IMR-90 (cell line): ENCODE results near the gene TIMP1. TPM values are rescaled to one million over a fixed set of nuclear protein-coding genes. Genes with fewer than 3 reads are reported as not detected.

Source experiments
- ATAC-seq: fragments of 200-7000 bp; cut with Tn5 transposase; 2 replicates; pipeline ENCODE4 v1.9.1; 2020; ENCODE audit warnings: low read depth, mild to moderate bottlenecking, moderate library complexity
- BruUV-seq: library from RNA; stranded (reverse); fragments of 400-500 nt; replicated peaks from 2 replicates; lab custom pipeline; 2021; lab: Mats Ljungman, UMichigan
- CTCF ChIA-PET: fragments of 300-600 bp; formaldehyde crosslinking; extraction: SDS; loops from one replicate; lab custom pipeline; 2021; ENCODE audit warnings: antibody characterized with exemption; lab: Yijun Ruan, JAX
- POLR2A ChIA-PET: fragments of 300-600 bp; sonication (Branson Sonifier 250); formaldehyde crosslinking; loops from one replicate; lab custom pipeline; 2022; ENCODE audit warnings: antibody characterized with exemption; ENCODE audit not compliant: unreplicated experiment; lab: Charles Lee
- DNase-seq: peaks from one replicate; pipeline ENCODE4 v3.0.0; 2013
- H2AFZ ChIP-seq: replicated peaks from 2 replicates; pipeline ENCODE3; 2013; ENCODE audit warnings: low read length, mild to moderate bottlenecking; ENCODE audit not compliant: poor library complexity
- H2AK5ac ChIP-seq: 2 replicates; pipeline ENCODE4 v1.6.1; 2013; ENCODE audit warnings: low read depth, low read length, inconsistent platforms
- H2AK9ac ChIP-seq: replicated peaks from 2 replicates; pipeline ENCODE3; 2013; ENCODE audit warnings: mild to moderate bottlenecking, low read depth, low read length, moderate library complexity; ENCODE audit not compliant: poor library complexity
- H2BK120ac ChIP-seq: 2 replicates; pipeline ENCODE4 v1.6.1; 2013; ENCODE audit warnings: low read depth, low read length, inconsistent platforms
- H2BK15ac ChIP-seq: 3 replicates; pipeline ENCODE4 v1.6.1; 2013; ENCODE audit warnings: low read depth, low read length, inconsistent platforms
- H2BK20ac ChIP-seq: 2 replicates; pipeline ENCODE4 v1.6.1; 2013; ENCODE audit warnings: low read depth, mild to moderate bottlenecking, inconsistent platforms, low read length, moderate library complexity
- H2BK5ac ChIP-seq: 2 replicates; pipeline ENCODE4 v1.6.1; 2013; ENCODE audit warnings: mild to moderate bottlenecking, low read depth, low read length, inconsistent platforms; ENCODE audit not compliant: poor library complexity, severe bottlenecking
- H3K14ac ChIP-seq: replicated peaks from 2 replicates; pipeline ENCODE4 v1.6.1; 2013; ENCODE audit warnings: low read depth, low read length, inconsistent platforms
- H3K18ac ChIP-seq: 2 replicates; pipeline ENCODE4 v1.6.1; 2013; ENCODE audit warnings: low read depth, low read length, control low read depth
- H3K23ac ChIP-seq: 2 replicates; pipeline ENCODE4 v1.6.1; 2013; ENCODE audit warnings: low read depth, low read length, inconsistent platforms
- H3K27ac ChIP-seq: 2 replicates; pipeline ENCODE4 v1.5.1; 2013; ENCODE audit warnings: mild to moderate bottlenecking, control low read depth, low read length; ENCODE audit not compliant: insufficient read depth
- H3K27me3 ChIP-seq: 2 replicates; pipeline ENCODE4 v1.6.1; 2013; ENCODE audit warnings: low read length; ENCODE audit not compliant: control insufficient read depth, insufficient read depth
- H3K36me3 ChIP-seq: 2 replicates; pipeline ENCODE4 v1.6.1; 2013; ENCODE audit warnings: low read length, mixed read lengths; ENCODE audit not compliant: control insufficient read depth, insufficient read depth
- H3K4ac ChIP-seq: 2 replicates; pipeline ENCODE4 v1.6.1; 2013; ENCODE audit warnings: low read depth, low read length, inconsistent platforms
- H3K4me1 ChIP-seq: 2 replicates; pipeline ENCODE4 v1.6.1; 2013; ENCODE audit warnings: low read length, mixed read lengths; ENCODE audit not compliant: control insufficient read depth, insufficient read depth
- H3K4me2 ChIP-seq: 2 replicates; pipeline ENCODE4 v1.6.1; 2013; ENCODE audit warnings: low read depth, mild to moderate bottlenecking, control low read depth, low read length, moderate library complexity
- H3K4me3 ChIP-seq: 2 replicates; pipeline ENCODE4 v1.5.1; 2013; ENCODE audit warnings: low read depth, mild to moderate bottlenecking, control low read depth, low read length, moderate library complexity; ENCODE audit not compliant: insufficient read depth
- H3K56ac ChIP-seq: 2 replicates; pipeline ENCODE4 v1.6.1; 2013; ENCODE audit warnings: low read length, inconsistent platforms; ENCODE audit not compliant: insufficient read depth; ENCODE audit errors: extremely low read depth
- H3K79me1 ChIP-seq, 2 experiments: 2 replicates each; pipeline ENCODE4 v1.6.1; 2013; ENCODE audit warnings: low read length in 2 of 2, inconsistent platforms in 1 of 2, low read depth in 1 of 2
- H3K9ac ChIP-seq: 2 replicates; pipeline ENCODE4 v1.6.1; 2013; ENCODE audit warnings: low read depth, low read length, control low read depth
- H3K9me1 ChIP-seq: 2 replicates; pipeline ENCODE4 v1.6.1; 2013; ENCODE audit warnings: low read length, inconsistent platforms; ENCODE audit not compliant: insufficient read depth
- H3K9me3 ChIP-seq: 2 replicates; pipeline ENCODE4 v1.6.1; 2013; ENCODE audit warnings: low read length; ENCODE audit not compliant: control insufficient read depth, insufficient read depth
- H4K20me1 ChIP-seq: 2 replicates; pipeline ENCODE4 v1.6.1; 2013; ENCODE audit warnings: low read length, inconsistent platforms; ENCODE audit not compliant: insufficient read depth
- H4K5ac ChIP-seq: 2 replicates; pipeline ENCODE4 v1.6.1; 2013; ENCODE audit warnings: mild to moderate bottlenecking, low read depth, low read length, control low read depth
- H4K8ac ChIP-seq, 2 experiments: 2 replicates each; pipeline ENCODE4 v1.6.1; 2013; ENCODE audit warnings: low read depth in 2 of 2, low read length in 2 of 2, control low read depth in 1 of 2, inconsistent platforms in 1 of 2
- H4K91ac ChIP-seq: 2 replicates; pipeline ENCODE4 v1.6.1; 2013; ENCODE audit warnings: low read depth, low read length, inconsistent platforms; ENCODE audit not compliant: insufficient read depth
- CEBPB ChIP-seq: IDR thresholded peaks from 2 replicates; pipeline ENCODE4 v1.6.1; 2012; ENCODE audit warnings: low read depth, low read length, improper control_type of control experiment
- FOS ChIP-seq: fragments of 150-350 bp; IDR thresholded peaks from 2 replicates; pipeline ENCODE4 v1.6.1; 2016; ENCODE audit warnings: low read depth, low read length
- MAZ ChIP-seq: IDR thresholded peaks from 2 replicates; pipeline ENCODE4 v1.6.1; 2012; ENCODE audit warnings: low read depth, mild to moderate bottlenecking, low read length, improper control_type of control experiment, moderate library complexity, borderline replicate concordance
- RAD21 ChIP-seq: IDR thresholded peaks from 2 replicates; pipeline ENCODE4 v1.6.1; 2012; ENCODE audit warnings: low read length, improper control_type of control experiment
- WGBS, 2 experiments: methylation state at CpG; one replicate each; pipeline versions ENCODE4 v1.1.5 to v1.1.7; 2013; ENCODE audit warnings: missing lambda C conversion rate in 2 of 2; ENCODE audit not compliant: insufficient read length in 1 of 2; ENCODE audit errors: extremely low coverage in 2 of 2; 5-methylcytosine and 5-hydroxymethylcytosine counted together
- dilution Hi-C: fragments of 300-500 bp; cut with HindIII; formaldehyde crosslinking; loops from one replicate; pipeline ENCODE4 v1.14.3; 2018; ENCODE audit warnings: low sequenced_read_pairs; ENCODE audit not compliant: unreplicated experiment
- in situ Hi-C: fragments of 300-500 bp; cut with MboI; formaldehyde crosslinking; loops from 3 replicates; pipeline ENCODE4 v1.14.3; 2019; ENCODE audit warnings: low sequenced_read_pairs, inconsistent platforms, mixed read lengths
- intact Hi-C: fragments of 100-400 bp; cut with micrococcal nuclease; formaldehyde crosslinking; loops from 2 replicates; pipeline ENCODE4 v1.10.0; 2022
- polyA plus RNA-seq, 3 experiments: library from polyadenylated mRNA; depleted of rRNA; stranded (reverse); fragments of >200 nt; gene quantifications; 2 replicates each; pipeline ENCODE4 v1.2.3, GENCODE V29; 2012; ENCODE audit warnings: low replicate concordance in 1 of 3
- total RNA-seq: library from RNA; depleted of rRNA; stranded (reverse); fragments of >200 nt; gene quantifications from 2 replicates; pipeline ENCODE4 v1.2.3, GENCODE V29; 2012

The TIMP1 gene
- total and polyA plus RNA-seq, 2 of the 4 experiments (the other 2 are of a cell fraction) = 512 to 3,078 TPM

DNA sequence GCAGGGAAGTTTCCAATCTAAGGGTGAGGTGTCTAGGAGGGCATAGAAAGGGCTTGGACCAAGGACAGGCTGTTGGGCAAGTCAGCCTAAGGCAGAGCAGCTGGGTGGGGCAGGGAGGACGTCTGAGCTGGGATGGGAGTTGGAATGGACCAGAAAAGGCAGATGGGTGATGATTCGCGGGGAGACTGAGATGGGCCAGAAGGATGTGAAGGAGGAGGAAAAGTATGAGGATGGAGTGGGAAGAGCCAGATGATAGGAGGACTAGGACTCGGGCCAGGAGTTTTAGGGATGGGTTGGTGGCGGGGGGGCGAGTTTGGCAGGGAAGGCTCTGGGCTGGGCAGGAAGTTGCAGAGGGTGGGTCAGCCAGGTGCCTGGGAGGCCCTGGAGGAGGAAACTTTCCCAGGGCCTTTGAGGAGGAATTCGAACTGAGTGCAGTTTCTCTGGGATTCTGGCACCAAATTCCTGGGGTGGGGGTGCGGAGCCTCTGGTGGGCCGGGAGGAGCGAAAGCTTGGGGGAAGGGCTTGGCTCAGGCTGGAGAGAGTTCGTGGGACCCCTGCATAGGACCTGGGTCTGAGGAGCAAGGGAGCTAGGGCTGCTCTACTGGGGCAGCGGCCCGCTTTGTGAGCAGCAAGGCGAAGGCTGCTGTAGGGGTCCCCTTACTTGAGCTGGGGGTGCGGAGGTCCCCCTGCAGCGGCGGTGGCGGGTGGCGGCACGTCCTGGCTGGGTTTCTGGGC is 8.7 kb upstream of the TIMP1 start:
- ATAC-seq = peak; percentile 55
- H3K4me3 ChIP-seq = no peak overlapping the region
- H3K56ac ChIP-seq = 0 out of 2 replicates have a peak overlapping the region, but pooled peaks have one; percentile 23
- H3K9ac ChIP-seq = peak overlapping the region; percentile 61
- no TSS peak for BruUV-seq
- H2AK9ac ChIP-seq = peak overlapping the region; percentile 60
- peaks cover 0 to 3% of the 10 kb centered on the region in 2 experiments; a peak in 1 of 4 replicates for H3K79me1 ChIP-seq
- H4K5ac ChIP-seq = peak overlapping the region; percentile 19; the same call in 1 of the 2 replicates
- ChIA-PET CTCF (no interaction called here), POLR2A (no interaction called here)
- intact Hi-C loops = no loop called here
- peaks cover 23% of the 10 kb centered on the region for H3K4me1 ChIP-seq
- H3K14ac ChIP-seq = peak overlapping the region; percentile 43
- no peak overlapping the region; the same call in 1 of the 2 replicates for H3K23ac ChIP-seq
- no peaks in the 10 kb centered on the region for H3K27me3 ChIP-seq
- dilution Hi-C loops = no loop called here
- peaks cover 19% of the 10 kb centered on the region; the same call in 1 of the 2 replicates for H3K36me3 ChIP-seq
- peak overlapping the region; percentile 68 for H3K27ac ChIP-seq
- in situ Hi-C loops = no loop called here
- H3K4me2 ChIP-seq = no peak overlapping the region; the same call in 1 of the 2 replicates
- H3K9me1 ChIP-seq = peaks cover 9% of the 10 kb centered on the region; the same call in 1 of the 2 replicates
- 38% methylated on average over 10 of the region's 20 CpGs; no CpG with 5 or more reads in 1 of the 2 experiments for WGBS, 2 experiments
- no peaks in the 10 kb centered on the region; the same call in 1 of the 2 replicates for H3K9me3 ChIP-seq
- peak; percentile 100 for TF ChIP-seq MAZ
- TF ChIP-seq CEBPB = 0 out of 2 replicates have a peak, but pooled peaks have one; percentile 17
- TF ChIP-seq FOS = no peak
- no peak for TF ChIP-seq RAD21
- H2BK5ac ChIP-seq = peak overlapping the region; percentile 27
- DNase-seq = peak; percentile 73
- H3K18ac ChIP-seq = peak overlapping the region; percentile 14; the same call in 1 of the 2 replicates
- H2BK15ac ChIP-seq = peak overlapping the region; percentile 91; the same call in 2 of the 3 replicates
- H2AFZ ChIP-seq = peak overlapping the region; percentile 67
- H2BK20ac ChIP-seq = no peak overlapping the region
- H3K4ac ChIP-seq = peak overlapping the region; percentile 87
- peak overlapping the region; percentile 77 for H2BK120ac ChIP-seq
- peak overlapping the region; percentile 68 to 77; a peak in 3 of 4 replicates for H4K8ac ChIP-seq
- H2AK5ac ChIP-seq = peak overlapping the region; percentile 81
- peak overlapping the region; percentile 39 for H4K91ac ChIP-seq
- no peaks in the 10 kb centered on the region; the same call in 1 of the 2 replicates for H4K20me1 ChIP-seq
